Parathyroid adenoma (tissue), 2 donors: Measurements from ENCODE around the gene MTNR1B.

Experiments used
- H2AFZ ChIP-seq: fragments of 300-600 bp; sonication (generic); one replicate; pipeline ENCODE4 v1.7.0; 2017; ENCODE audit warnings: antibody characterized with exemption, mild to moderate bottlenecking
- H3K27ac ChIP-seq: fragments of 300-600 bp; sonication (generic); one replicate; pipeline ENCODE4 v1.7.0; 2017
- H3K27me3 ChIP-seq: fragments of 300-600 bp; sonication (generic); one replicate; pipeline ENCODE4 v1.7.0; 2017; ENCODE audit warnings: low read length; ENCODE audit not compliant: control insufficient read depth, insufficient read depth
- H3K36me3 ChIP-seq: fragments of 300-600 bp; sonication (generic); one replicate; pipeline ENCODE4 v1.7.0; 2017; ENCODE audit warnings: low read length; ENCODE audit not compliant: control insufficient read depth, insufficient read depth
- H3K4me1 ChIP-seq: fragments of 300-600 bp; sonication (generic); one replicate; pipeline ENCODE4 v1.7.0; 2017; ENCODE audit warnings: control low read depth
- H3K4me2 ChIP-seq: fragments of 300-600 bp; sonication (generic); one replicate; pipeline ENCODE4 v1.7.0; 2017; ENCODE audit warnings: low read length
- H3K4me3 ChIP-seq: fragments of 300-600 bp; sonication (generic); one replicate; pipeline ENCODE4 v1.7.0; 2017; ENCODE audit warnings: low read depth, low read length
- H3K79me2 ChIP-seq: fragments of 300-600 bp; sonication (generic); one replicate; pipeline ENCODE4 v1.7.0; 2017; ENCODE audit warnings: control low read depth
- H3K9ac ChIP-seq: fragments of 300-600 bp; sonication (generic); one replicate; pipeline ENCODE4 v1.7.0; 2017; ENCODE audit warnings: mild to moderate bottlenecking
- H3K9me3 ChIP-seq: fragments of 300-600 bp; sonication (generic); one replicate; pipeline ENCODE4 v1.7.0; 2017; ENCODE audit warnings: low read length; ENCODE audit not compliant: control insufficient read depth
- CTCF ChIP-seq: fragments of 300-600 bp; sonication (generic); IDR thresholded peaks from one replicate; pipeline ENCODE4 v1.7.0; 2017; ENCODE audit warnings: antibody characterized with exemption, mild to moderate bottlenecking
- donor health status: primary hyperparathyroidism.

MTNR1B gene

DNA sequence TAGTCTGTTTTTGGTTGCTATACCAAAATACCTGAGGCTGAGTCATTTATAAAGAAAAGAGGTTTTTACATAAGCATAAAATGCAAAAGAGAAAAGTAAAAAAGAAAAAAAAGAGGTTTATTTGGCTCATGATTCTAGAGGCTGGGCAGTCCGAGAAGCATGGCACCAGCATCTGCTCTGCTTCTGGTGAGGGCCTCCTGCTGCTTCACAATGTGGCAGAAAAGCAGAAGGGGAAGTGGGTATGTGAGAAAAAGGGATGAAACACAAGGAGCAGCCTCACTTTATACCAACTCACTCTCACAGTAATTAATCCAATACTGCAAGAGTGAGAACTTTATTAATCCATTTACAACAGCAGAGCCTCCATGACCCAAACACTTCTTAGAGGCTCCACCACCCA, 47.1 kb downstream of the MTNR1B start:
- no peak for TF ChIP-seq CTCF
- H3K27ac ChIP-seq: no peak overlapping the region
- no peak overlapping the region for H3K4me2 ChIP-seq
- no peaks in the 10 kb centered on the region for H3K4me1 ChIP-seq
- H3K4me3 ChIP-seq: no peak overlapping the region
- H3K79me2 ChIP-seq: no peaks in the 10 kb centered on the region
- H3K36me3 ChIP-seq: no peaks in the 10 kb centered on the region
- H3K9ac ChIP-seq: no peak overlapping the region
- no peak overlapping the region for H2AFZ ChIP-seq
- H3K9me3 ChIP-seq: no peaks in the 10 kb centered on the region
- H3K27me3 ChIP-seq: no peaks in the 10 kb centered on the region

- H3K9ac ChIP-seq: no peak overlapping the region
- TF ChIP-seq CTCF: no peak
- H3K4me2 ChIP-seq: no peak overlapping the region
- no peaks in the 10 kb centered on the region for H3K27me3 ChIP-seq
- no peak overlapping the region for H3K27ac ChIP-seq
- H3K36me3 ChIP-seq: no peaks in the 10 kb centered on the region
- H3K79me2 ChIP-seq: no peaks in the 10 kb centered on the region
- H3K4me1 ChIP-seq: no peaks in the 10 kb centered on the region
- no peak overlapping the region for H3K4me3 ChIP-seq
- no peaks in the 10 kb centered on the region for H3K9me3 ChIP-seq
- no peak overlapping the region for H2AFZ ChIP-seq
Observed at GRCh38 chr11:93017821-93018690, 48.6 kb downstream of the MTNR1B start.

- Histone ChIP-seq H3K4me2 (no peak overlapping the region), H3K4me1 (no peaks in the 10 kb centered on the region), H3K9ac (no peak overlapping the region), H3K79me2 (no peaks in the 10 kb centered on the region), H3K9me3 (no peaks in the 10 kb centered on the region), H2AFZ (no peak overlapping the region), H3K4me3 (no peak overlapping the region), H3K27me3 (no peaks in the 10 kb centered on the region), H3K36me3 (no peaks in the 10 kb centered on the region), H3K27ac (no peak overlapping the region)
- TF ChIP-seq CTCF: no peak
Observed at GRCh38 chr11:93020248-93021046, 51.0 kb downstream of the MTNR1B start.

- no peaks in the 10 kb centered on the region for H3K36me3 ChIP-seq
- H3K79me2 ChIP-seq: no peaks in the 10 kb centered on the region
- no peaks in the 10 kb centered on the region for H3K4me1 ChIP-seq
- no peak overlapping the region for H3K4me2 ChIP-seq
- H3K27me3 ChIP-seq: no peaks in the 10 kb centered on the region
- no peak overlapping the region for H3K27ac ChIP-seq
- TF ChIP-seq CTCF: no peak
- no peaks in the 10 kb centered on the region for H3K9me3 ChIP-seq
- H3K4me3 ChIP-seq: no peak overlapping the region
- no peak overlapping the region for H2AFZ ChIP-seq
- H3K9ac ChIP-seq: no peak overlapping the region
Observed at GRCh38 chr11:93024369-93024768, 54.9 kb downstream of the MTNR1B start.
